K562 (cell line): ENCODE results near the gene ERICH2. TPM values are rescaled to one million over a fixed set of nuclear protein-coding genes. Genes with fewer than 3 reads are reported as not detected.

ENCODE experiments used
- ATF1 ChIP-seq, 2 experiments: fragments of 450-650 bp in 1 of 2; IDR thresholded peaks; 2 replicates each; pipeline ENCODE4 v1.6.1; 2016; ENCODE audit warnings: missing compliant biosample characterization in 1 of 2, missing genetic modification characterization in 1 of 2
- HDAC2 ChIP-seq: fragments of 450-650 bp; IDR thresholded peaks from 2 replicates; pipeline ENCODE4 v1.6.1; 2016; ENCODE audit warnings: mild to moderate bottlenecking
- HMG20A ChIP-seq: fragments of 450-650 bp; formaldehyde crosslinking; conservative IDR thresholded peaks from 2 replicates; pipeline ENCODE4 v1.4.0; 2020; ENCODE audit warnings: mild to moderate bottlenecking, mixed read lengths
- LARP7 ChIP-seq: fragments of 450-650 bp; IDR thresholded peaks from 2 replicates; pipeline ENCODE4 v1.6.1; 2016
- MBD1 ChIP-seq: fragments of 250-450 bp; sonication (Bioruptor Pico); IDR thresholded peaks from 2 replicates; pipeline ENCODE4 v1.8.0; 2022; ENCODE audit warnings: inconsistent platforms
- PURB ChIP-seq: sonication (generic); formaldehyde crosslinking; IDR thresholded peaks from 2 replicates; pipeline ENCODE4 v1.9.0; 2021; ENCODE audit warnings: low read depth, mild to moderate bottlenecking, missing genetic modification reagents
- SIRT6 ChIP-seq: IDR thresholded peaks from one replicate; pipeline ENCODE4 v1.6.1; 2012; ENCODE audit warnings: low read depth, mild to moderate bottlenecking, control low read depth, inconsistent platforms, low read length, moderate library complexity
- SMAD3 ChIP-seq: fragments of 450-650 bp; formaldehyde crosslinking; conservative IDR thresholded peaks from 2 replicates; pipeline ENCODE4 v1.4.0; 2020; ENCODE audit warnings: mild to moderate bottlenecking
- SMARCA5 ChIP-seq: fragments of 450-650 bp; IDR thresholded peaks from 2 replicates; pipeline ENCODE4 v1.6.1; 2016
- SNAPC5 ChIP-seq: fragments of 250-450 bp; sonication (Bioruptor Pico); IDR thresholded peaks from 2 replicates; pipeline ENCODE4 v1.8.0; 2021; ENCODE audit warnings: moderate library complexity, mild to moderate bottlenecking, inconsistent platforms
- ZBTB1 ChIP-seq: sonication (generic); formaldehyde crosslinking; IDR thresholded peaks from 2 replicates; pipeline ENCODE4 v1.8.1; 2023; ENCODE audit warnings: missing genetic modification reagents, low read depth, mild to moderate bottlenecking, borderline replicate concordance
- ZBTB5 ChIP-seq: fragments of 450-650 bp; IDR thresholded peaks from 2 replicates; pipeline ENCODE4 v1.6.1; 2017; ENCODE audit warnings: antibody characterized with exemption
- ZNF184 ChIP-seq: sonication (generic); formaldehyde crosslinking; IDR thresholded peaks from 2 replicates; pipeline ENCODE4 v1.5.0; 2020; ENCODE audit warnings: missing genetic modification reagents
- polyA plus RNA-seq, 8 experiments: library from polyadenylated mRNA; depleted of rRNA in 4 of 8; stranded (reverse) in 5 of 8; unstranded in 3 of 8; fragments of >200 nt; fragmentation: Nextera tagmentation in 2 of 8; fragmentation: Illumina TruSeq in 1 of 8; extraction: Ambion mirVana in 2 of 8; extraction: Trizol in 1 of 8; gene quantifications; 2 replicates each; pipeline versions ENCODE4 v1.2.1 to v1.2.3, GENCODE V29; 2011 to 2014; ENCODE audit warnings: inconsistent platforms in 1 of 8, missing spikeins in 1 of 8
- total RNA-seq, 7 experiments: library from RNA; depleted of rRNA in 6 of 7; stranded (reverse); fragments of >200 nt in 6 of 7; fragmentation: Illumina TruSeq in 2 of 7; extraction: Trizol in 2 of 7; gene quantifications; 2 replicates each; pipeline versions ENCODE4 v1.2.1 to v1.2.3, GENCODE V29; 2011 to 2021; ENCODE audit warnings: low replicate concordance in 1 of 7
- TF ChIP-seq, protein P1 (sequence below): fragments of 150-350 bp; IDR thresholded peaks from 2 replicates; pipeline ENCODE4 v1.6.1; 2014; ENCODE audit warnings: low read depth, mild to moderate bottlenecking, low read length, borderline replicate concordance
- TF ChIP-seq, protein P2 (sequence below): fragments of 450-650 bp; IDR thresholded peaks from 2 replicates; pipeline ENCODE4 v1.6.1; 2016
- TF ChIP-seq, protein P3 (sequence below): fragments of 200-800 bp; sonication (Bioruptor generic); IDR thresholded peaks from 2 replicates; pipeline ENCODE4 v1.6.1; 2017; ENCODE audit warnings: missing genetic modification characterization, missing compliant biosample characterization

The ERICH2 gene
- total and polyA plus RNA-seq, 9 of the 15 experiments (the other 6 are each of a cell fraction or from before 2014, with no cell fraction given), result 0.85 to 2.4 (median 1.6) TPM

- TF ChIP-seq, protein P1, sequence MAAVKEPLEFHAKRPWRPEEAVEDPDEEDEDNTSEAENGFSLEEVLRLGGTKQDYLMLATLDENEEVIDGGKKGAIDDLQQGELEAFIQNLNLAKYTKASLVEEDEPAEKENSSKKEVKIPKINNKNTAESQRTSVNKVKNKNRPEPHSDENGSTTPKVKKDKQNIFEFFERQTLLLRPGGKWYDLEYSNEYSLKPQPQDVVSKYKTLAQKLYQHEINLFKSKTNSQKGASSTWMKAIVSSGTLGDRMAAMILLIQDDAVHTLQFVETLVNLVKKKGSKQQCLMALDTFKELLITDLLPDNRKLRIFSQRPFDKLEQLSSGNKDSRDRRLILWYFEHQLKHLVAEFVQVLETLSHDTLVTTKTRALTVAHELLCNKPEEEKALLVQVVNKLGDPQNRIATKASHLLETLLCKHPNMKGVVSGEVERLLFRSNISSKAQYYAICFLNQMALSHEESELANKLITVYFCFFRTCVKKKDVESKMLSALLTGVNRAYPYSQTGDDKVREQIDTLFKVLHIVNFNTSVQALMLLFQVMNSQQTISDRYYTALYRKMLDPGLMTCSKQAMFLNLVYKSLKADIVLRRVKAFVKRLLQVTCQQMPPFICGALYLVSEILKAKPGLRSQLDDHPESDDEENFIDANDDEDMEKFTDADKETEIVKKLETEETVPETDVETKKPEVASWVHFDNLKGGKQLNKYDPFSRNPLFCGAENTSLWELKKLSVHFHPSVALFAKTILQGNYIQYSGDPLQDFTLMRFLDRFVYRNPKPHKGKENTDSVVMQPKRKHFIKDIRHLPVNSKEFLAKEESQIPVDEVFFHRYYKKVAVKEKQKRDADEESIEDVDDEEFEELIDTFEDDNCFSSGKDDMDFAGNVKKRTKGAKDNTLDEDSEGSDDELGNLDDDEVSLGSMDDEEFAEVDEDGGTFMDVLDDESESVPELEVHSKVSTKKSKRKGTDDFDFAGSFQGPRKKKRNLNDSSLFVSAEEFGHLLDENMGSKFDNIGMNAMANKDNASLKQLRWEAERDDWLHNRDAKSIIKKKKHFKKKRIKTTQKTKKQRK, result no peak
- no peak for TF ChIP-seq LARP7
- no peak for TF ChIP-seq ATF1 (CRISPR knock-in tag; IDR thresholded peaks at IDR 0.05)
- no peak for TF ChIP-seq ATF1 (tag; IDR thresholded peaks at IDR 0.05)
- no peak for TF ChIP-seq PURB (CRISPR knock-in tag)
- TF ChIP-seq, protein P2, sequence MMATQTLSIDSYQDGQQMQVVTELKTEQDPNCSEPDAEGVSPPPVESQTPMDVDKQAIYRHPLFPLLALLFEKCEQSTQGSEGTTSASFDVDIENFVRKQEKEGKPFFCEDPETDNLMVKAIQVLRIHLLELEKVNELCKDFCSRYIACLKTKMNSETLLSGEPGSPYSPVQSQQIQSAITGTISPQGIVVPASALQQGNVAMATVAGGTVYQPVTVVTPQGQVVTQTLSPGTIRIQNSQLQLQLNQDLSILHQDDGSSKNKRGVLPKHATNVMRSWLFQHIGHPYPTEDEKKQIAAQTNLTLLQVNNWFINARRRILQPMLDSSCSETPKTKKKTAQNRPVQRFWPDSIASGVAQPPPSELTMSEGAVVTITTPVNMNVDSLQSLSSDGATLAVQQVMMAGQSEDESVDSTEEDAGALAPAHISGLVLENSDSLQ, result peak; percentile 34; the same call in 1 of the 2 replicates
- no peak for TF ChIP-seq HMG20A (CRISPR knock-in tag)
- TF ChIP-seq ZBTB1, result no peak
- TF ChIP-seq ZNF184, result no peak
- TF ChIP-seq, protein P3, sequence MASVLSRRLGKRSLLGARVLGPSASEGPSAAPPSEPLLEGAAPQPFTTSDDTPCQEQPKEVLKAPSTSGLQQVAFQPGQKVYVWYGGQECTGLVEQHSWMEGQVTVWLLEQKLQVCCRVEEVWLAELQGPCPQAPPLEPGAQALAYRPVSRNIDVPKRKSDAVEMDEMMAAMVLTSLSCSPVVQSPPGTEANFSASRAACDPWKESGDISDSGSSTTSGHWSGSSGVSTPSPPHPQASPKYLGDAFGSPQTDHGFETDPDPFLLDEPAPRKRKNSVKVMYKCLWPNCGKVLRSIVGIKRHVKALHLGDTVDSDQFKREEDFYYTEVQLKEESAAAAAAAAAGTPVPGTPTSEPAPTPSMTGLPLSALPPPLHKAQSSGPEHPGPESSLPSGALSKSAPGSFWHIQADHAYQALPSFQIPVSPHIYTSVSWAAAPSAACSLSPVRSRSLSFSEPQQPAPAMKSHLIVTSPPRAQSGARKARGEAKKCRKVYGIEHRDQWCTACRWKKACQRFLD (CRISPR knock-in tag), result no peak
- TF ChIP-seq SNAPC5 (CRISPR knock-in tag), result no peak
- no peak for TF ChIP-seq ZBTB5
- no peak for TF ChIP-seq MBD1 (CRISPR knock-in tag)
- TF ChIP-seq SMARCA5, result no peak
- no peak for TF ChIP-seq SIRT6
- 0 out of 2 replicates have a peak, but pooled peaks have one; percentile 26 for TF ChIP-seq HDAC2
- no peak for TF ChIP-seq SMAD3 (CRISPR knock-in tag)
These were observed 46.4 kb downstream of the ERICH2 start, which contains the start of gene GAD1 (continued) for GRCh38 chr2:170816504-170817092.
